Prostate gland (tissue), 2 donors: Measurements from ENCODE around the gene TM4SF5. TPM values are rescaled to one million over a fixed set of nuclear protein-coding genes. Genes with fewer than 3 reads are reported as not detected.

Source experiments
- DNase-seq: peaks from one replicate; pipeline ENCODE4 v3.0.0-alpha.2; 2019; ENCODE audit warnings: low spot score
- H3K27ac ChIP-seq, 2 donors: fragments of 200-600 bp; sonication (generic); 2 replicates each; pipeline ENCODE4 v1.5.1; 2017 to 2019
- H3K27me3 ChIP-seq: fragments of 200-600 bp; sonication (generic); replicated peaks from 2 replicates; pipeline ENCODE4 v1.5.1; 2019; ENCODE audit not compliant: insufficient read depth
- H3K36me3 ChIP-seq, 2 donors: fragments of 200-600 bp; sonication (generic); 1 replicate in 1 of 2; 2 replicates in 1 of 2; pipeline versions ENCODE4 v1.5.1 to v1.8.1; 2017 to 2019
- H3K4me1 ChIP-seq: fragments of 200-600 bp; sonication (generic); replicated peaks from 2 replicates; pipeline ENCODE4 v1.5.1; 2019
- H3K4me3 ChIP-seq, 2 donors: fragments of 200-600 bp; sonication (generic); 2 replicates each; pipeline ENCODE4 v1.5.1; 2017 to 2019
- H3K9me3 ChIP-seq: fragments of 200-600 bp; sonication (generic); 2 replicates; pipeline ENCODE4 v1.5.1; 2017
- CTCF ChIP-seq, 4 experiments: fragments of 200-600 bp in 2 of 4; fragments of 450-650 bp in 2 of 4; sonication (generic) in 2 of 4; IDR thresholded peaks; 1 replicate in 3 of 4; 2 replicates in 1 of 4; pipeline ENCODE4 v1.5.1; 2016 to 2019; ENCODE audit warnings: antibody characterized with exemption in 4 of 4, mild to moderate bottlenecking in 2 of 4, moderate library complexity in 2 of 4
- POLR2A ChIP-seq: fragments of 450-650 bp; IDR thresholded peaks from one replicate; pipeline ENCODE4 v1.6.1; 2016; ENCODE audit warnings: antibody characterized with exemption, mild to moderate bottlenecking
- POLR2AphosphoS5 ChIP-seq: sonication (generic); formaldehyde crosslinking; IDR thresholded peaks from one replicate; pipeline ENCODE4 v1.6.1; 2017; ENCODE audit warnings: antibody characterized with exemption
- WGBS: methylation state at CpG from one replicate; pipeline ENCODE4 v1.1.5; 2018; 5-methylcytosine and 5-hydroxymethylcytosine counted together
- intact Hi-C: fragments of 100-400 bp; cut with DNase I; formaldehyde crosslinking; loops from one replicate; pipeline ENCODE4 v1.14.2; 2022
- total RNA-seq, 2 donors: library from RNA; depleted of rRNA; stranded (reverse); fragments of >200 nt; gene quantifications; one replicate each; pipeline ENCODE4 v1.1.0, GENCODE V29; 2016

Gene TM4SF5
- total RNA-seq, 2 donors from 2014 or later = not detected

DNA sequence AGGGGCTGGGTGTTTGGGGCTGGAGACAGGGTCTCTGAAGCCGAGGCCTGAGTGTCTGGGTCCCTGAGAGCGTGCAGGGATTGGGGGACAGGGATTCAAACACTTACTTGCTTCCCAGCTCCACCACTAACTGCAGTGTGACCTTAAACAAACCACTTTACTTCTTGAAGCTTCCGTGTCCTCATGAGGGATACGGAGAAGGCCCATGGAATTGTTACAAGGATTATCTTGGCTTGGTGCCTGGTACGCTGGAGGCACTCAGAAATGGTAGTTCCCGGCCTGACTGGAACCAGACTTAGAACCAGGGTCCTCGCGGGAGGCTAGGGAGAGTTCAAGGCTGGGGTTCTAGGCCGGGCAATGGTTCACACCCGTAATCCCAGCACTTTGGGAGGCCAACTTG is 29.1 kb upstream of the TM4SF5 start:
- WGBS = 52% methylated on average over 9 of the region's 10 CpGs
- H3K4me3 ChIP-seq = no peak overlapping the region
- peak; percentile 67 for DNase-seq
- H3K4me1 ChIP-seq = no peaks in the 10 kb centered on the region
- peak overlapping the region in 1 of 2 donors; percentile 50 for H3K27ac ChIP-seq
- no peaks in the 10 kb centered on the region for H3K9me3 ChIP-seq
- no peaks in the 10 kb centered on the region for H3K27me3 ChIP-seq
- no peaks in the 10 kb centered on the region for H3K36me3 ChIP-seq
- intact Hi-C loops = no loop called here
- TF ChIP-seq CTCF (IDR thresholded peaks at IDR 0.05) (no peak), POLR2A (no peak), POLR2AphosphoS5 (peak; percentile 78)

DNA sequence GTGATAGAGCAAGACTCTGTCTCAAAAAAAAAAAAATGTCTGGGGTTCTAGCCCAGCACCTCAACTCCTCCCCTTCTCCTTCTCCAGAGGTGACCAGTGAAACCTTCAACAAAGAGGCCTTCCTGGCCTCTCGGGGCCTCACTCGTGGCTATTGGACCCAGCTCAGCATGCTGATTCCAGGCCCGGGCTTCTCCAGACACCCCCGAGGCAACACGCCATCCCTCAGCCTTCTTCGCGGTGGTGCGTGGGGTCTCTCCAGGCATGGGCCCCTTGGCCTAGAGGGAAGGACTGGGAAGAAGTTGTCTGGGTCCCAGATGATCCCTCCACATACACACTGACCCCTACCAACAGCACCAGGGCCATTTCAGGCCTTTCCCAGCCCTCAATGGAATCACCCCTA is 28.5 kb upstream of the TM4SF5 start:
- no peak overlapping the region for H3K4me3 ChIP-seq
- no peaks in the 10 kb centered on the region for H3K9me3 ChIP-seq
- H3K27me3 ChIP-seq = no peaks in the 10 kb centered on the region
- TF ChIP-seq POLR2AphosphoS5 (no peak), POLR2A (no peak), CTCF (IDR thresholded peaks at IDR 0.05) (no peak)
- intact Hi-C loops = no loop called here
- 95% methylated on average over 8 of the region's 8 CpGs for WGBS
- DNase-seq = no peak
- H3K4me1 ChIP-seq = no peaks in the 10 kb centered on the region
- no peaks in the 10 kb centered on the region for H3K36me3 ChIP-seq
- no peak overlapping the region for H3K27ac ChIP-seq

DNA sequence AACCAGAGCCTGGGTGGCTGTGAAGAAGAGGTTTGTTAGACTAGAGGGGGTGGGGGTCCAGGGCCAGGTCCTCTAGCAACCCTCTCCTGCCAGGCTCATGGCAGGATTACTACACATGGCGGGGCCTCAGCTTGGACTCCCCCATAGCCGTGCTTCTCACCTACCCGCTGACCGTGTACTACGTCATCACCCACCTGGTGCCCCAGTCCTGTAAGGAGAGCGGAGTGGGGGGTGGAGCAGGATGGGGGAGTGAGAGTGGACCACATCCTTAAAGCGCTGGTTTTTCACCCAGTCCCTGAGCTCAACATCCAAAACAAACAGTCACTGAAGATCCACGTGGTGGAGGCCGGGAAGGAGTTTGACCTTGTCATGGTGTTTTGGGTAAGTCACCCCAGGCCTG is 27.8 kb upstream of the TM4SF5 start:
- Histone ChIP-seq H3K27ac (no peak overlapping the region), H3K27me3 (no peaks in the 10 kb centered on the region), H3K36me3 (no peaks in the 10 kb centered on the region), H3K4me1 (no peaks in the 10 kb centered on the region), H3K9me3 (no peaks in the 10 kb centered on the region), H3K4me3 (no peak overlapping the region)
- DNase-seq = no peak
- no peak for TF ChIP-seq POLR2A
- no peak for TF ChIP-seq CTCF (IDR thresholded peaks at IDR 0.05)
- no peak for TF ChIP-seq POLR2AphosphoS5
- WGBS = 88% methylated on average over 9 of the region's 9 CpGs
- intact Hi-C loops = no loop called here

DNA sequence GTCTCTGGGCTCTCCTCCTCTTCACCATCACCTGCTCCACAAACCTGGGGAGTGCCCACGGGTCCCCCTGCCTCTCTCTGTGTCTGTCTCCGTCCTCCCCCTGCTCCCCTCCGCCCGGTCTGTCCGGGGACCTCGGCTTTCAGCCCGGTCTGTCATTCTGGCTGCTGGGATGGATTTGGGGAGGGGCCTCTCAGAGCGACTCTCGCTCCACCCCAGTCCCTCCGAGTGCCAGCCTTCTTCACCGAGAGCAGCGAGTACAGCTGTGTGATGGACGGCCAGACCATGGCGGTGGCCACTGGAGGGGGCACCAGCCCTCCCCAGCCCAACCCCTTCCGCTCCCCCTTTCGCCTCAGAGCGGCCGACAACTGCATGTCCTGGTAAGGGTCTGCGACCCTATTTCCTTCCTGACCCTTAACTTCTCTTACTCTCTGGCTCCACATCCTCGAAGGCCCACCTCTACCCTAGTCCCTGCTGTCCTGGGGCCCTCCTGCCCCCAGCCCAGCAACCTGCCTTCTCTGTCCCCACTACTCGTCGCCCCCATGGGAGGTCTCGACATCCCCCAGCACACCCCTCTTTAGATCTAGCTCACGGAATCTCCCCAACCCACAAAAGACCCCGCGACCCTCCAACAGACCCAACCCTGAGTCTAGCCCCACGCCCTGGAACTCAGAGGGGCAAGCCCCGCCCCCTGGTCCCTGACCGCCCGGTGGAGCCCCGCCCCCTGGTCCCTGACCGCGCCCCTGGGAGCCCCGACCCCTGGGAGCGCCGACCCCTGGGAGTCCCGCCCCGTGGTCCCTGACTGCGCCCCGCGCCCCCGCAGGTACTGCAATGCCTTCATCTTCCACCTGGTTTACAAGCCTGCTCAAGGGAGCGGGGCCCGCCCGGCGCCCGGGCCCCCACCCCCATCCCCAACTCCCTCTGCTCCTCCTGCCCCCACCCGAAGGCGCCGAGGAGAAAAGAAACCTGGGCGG is 26.4 kb upstream of the TM4SF5 start:
- TF ChIP-seq POLR2A (no peak), POLR2AphosphoS5 (no peak), CTCF (IDR thresholded peaks at IDR 0.05) (no peak)
- Histone ChIP-seq H3K36me3 (no peaks in the 10 kb centered on the region), H3K27me3 (no peaks in the 10 kb centered on the region), H3K4me3 (no peak overlapping the region), H3K27ac (no peak overlapping the region), H3K4me1 (no peaks in the 10 kb centered on the region), H3K9me3 (no peaks in the 10 kb centered on the region)
- intact Hi-C loops = no loop called here
- no peak for DNase-seq
- 10% methylated on average over 38 of the region's 51 CpGs for WGBS

- DNase-seq = no peak
- Histone ChIP-seq H3K9me3 (no peaks in the 10 kb centered on the region), H3K4me1 (no peaks in the 10 kb centered on the region), H3K27ac (no peak overlapping the region), H3K4me3 (no peak overlapping the region), H3K27me3 (no peaks in the 10 kb centered on the region), H3K36me3 (no peaks in the 10 kb centered on the region)
- no peak for TF ChIP-seq CTCF (IDR thresholded peaks at IDR 0.05)
- TF ChIP-seq POLR2A = no peak
- no peak for TF ChIP-seq POLR2AphosphoS5
- intact Hi-C loops = no loop called here
- WGBS = 56% methylated on average over 5 of the region's 5 CpGs
Observed at GRCh38 chr17:4747847-4748246, 23.8 kb upstream of the TM4SF5 start.
